Spleen (tissue), 11 donors: ENCODE data around the gene LYRM2. TPM values are rescaled to one million over a fixed set of nuclear protein-coding genes. Genes with fewer than 3 reads are reported as not detected.
"Not testable (repeated sequence)": the region's sequence is repeated elsewhere in the genome, so short reads cannot be mapped to it uniquely, and the experiment has no call there.

ENCODE experiments used
- DNase-seq: peaks from one replicate; pipeline ENCODE4 v3.0.0-alpha.2; 2020
- H3K27ac ChIP-seq, 8 donors: fragments of 200-600 bp; sonication (generic) in 7 of 8; 1 replicate in 4 of 8; 2 replicates in 4 of 8; pipeline versions ENCODE4 v1.5.0 to v1.8.0; 2016 to 2021; ENCODE audit warnings: inconsistent platforms in 4 of 8, mild to moderate bottlenecking in 4 of 8, moderate library complexity in 1 of 8
- H3K27me3 ChIP-seq, 7 donors: fragments of 200-600 bp; sonication (generic) in 6 of 7; replicated peaks in 1 of 7; 1 replicate in 4 of 7; 2 replicates in 3 of 7; pipeline versions ENCODE4 v1.5.0 to v1.8.0; 2016 to 2021; ENCODE audit warnings: inconsistent platforms in 3 of 7, mild to moderate bottlenecking in 1 of 7
- H3K36me3 ChIP-seq, 6 donors: fragments of 200-600 bp; sonication (generic) in 5 of 6; 1 replicate in 4 of 6; 2 replicates in 2 of 6; pipeline versions ENCODE4 v1.5.0 to v1.8.0; 2016 to 2021; ENCODE audit warnings: inconsistent platforms in 2 of 6
- H3K4me1 ChIP-seq, 6 donors: fragments of 200-600 bp; sonication (generic) in 5 of 6; 1 replicate in 3 of 6; 2 replicates in 3 of 6; pipeline versions ENCODE4 v1.5.0 to v1.8.0; 2016 to 2021; ENCODE audit warnings: inconsistent platforms in 3 of 6
- H3K4me3 ChIP-seq, 8 donors: fragments of 200-600 bp; sonication (generic) in 7 of 8; 1 replicate in 4 of 8; 2 replicates in 4 of 8; pipeline versions ENCODE4 v1.5.0 to v1.8.0; 2016 to 2021; ENCODE audit warnings: inconsistent platforms in 4 of 8, mild to moderate bottlenecking in 4 of 8, moderate library complexity in 2 of 8
- H3K9me3 ChIP-seq, 8 donors: fragments of 200-600 bp; sonication (generic) in 7 of 8; 1 replicate in 4 of 8; 2 replicates in 4 of 8; pipeline versions ENCODE4 v1.5.0 to v1.8.0; 2016 to 2021; ENCODE audit warnings: inconsistent platforms in 4 of 8
- POLR2A ChIP-seq, 3 donors: fragments of 450-650 bp; IDR thresholded peaks; one replicate each; pipeline ENCODE4 v1.5.1; 2017; ENCODE audit warnings: antibody characterized with exemption in 3 of 3, mild to moderate bottlenecking in 1 of 3
- POLR2AphosphoS5 ChIP-seq, 3 donors: sonication (generic); formaldehyde crosslinking; IDR thresholded peaks; one replicate each; pipeline ENCODE4 v1.5.1; 2017; ENCODE audit warnings: antibody characterized with exemption in 3 of 3
- WGBS, 5 donors: extraction: QIAGEN DNeasy Blood & Tissue Kit in 3 of 5; methylation state at CpG; one replicate each; pipeline versions ENCODE4 v1.1.5 to v1.1.7; 2013 to 2018; 5-methylcytosine and 5-hydroxymethylcytosine counted together
- intact Hi-C: fragments of 100-400 bp; cut with DNase I; formaldehyde crosslinking; loops from one replicate; pipeline ENCODE4 v1.15.0; 2023; ENCODE audit warnings: low total_unique reads
- polyA plus RNA-seq, 3 donors: library from polyadenylated mRNA; stranded (reverse); fragments of 200-250 nt; gene quantifications; one replicate each; pipeline ENCODE4 v1.2.1, GENCODE V29; 2013
- total RNA-seq, 7 donors: library from RNA; depleted of rRNA in 3 of 7; stranded (reverse); fragments of >200 nt in 3 of 7; fragmentation: NEBNext Ultra II Directional in 4 of 7; extraction: Animal tissue kit (Norgen Biotek cat#: 25700) in 4 of 7; gene quantifications; one replicate each; pipeline versions ENCODE4 v1.1.0 to v1.2.1, GENCODE V29; 2016 to 2021
- TF ChIP-seq, protein P1 (sequence below), 11 experiments: fragments of 200-600 bp in 7 of 11; fragments of 450-650 bp in 4 of 11; sonication (generic) in 4 of 11; IDR thresholded peaks in 8 of 11; conservative IDR thresholded peaks in 3 of 11; 1 replicate in 7 of 11; 2 replicates in 4 of 11; pipeline versions ENCODE4 v1.4.0 to v1.8.0; 2016 to 2021; ENCODE audit warnings: antibody characterized with exemption in 11 of 11, inconsistent platforms in 4 of 11, mild to moderate bottlenecking in 1 of 11
- donor health status: healthy with polysubstance abuse.
- donor health status: DM: no; HTN: no; CAD: no; lungs with moderate emphysema.
- donor health status: DM: no; HTN: no; CAD: no.
- donor health status: Bipolar disorder and iron deficiency.
- donor health status: healthy.
- donor health status: DM: no; HTN: no; CAD: no.
- donor health status: DM: yes; HTN: yes; CAD: no.

The LYRM2 gene
- total and polyA plus RNA-seq, 10 donors: 12.7 to 31.8 (median 24.7) TPM

- peaks cover 0 to 39% (median 10%) of the 10 kb centered on the region in 6 donors for H3K36me3 ChIP-seq
- DNase-seq: no peak
- peaks cover 12 to 32% (median 20%) of the 10 kb centered on the region in 6 donors for H3K4me1 ChIP-seq
- H3K27me3 ChIP-seq: no peaks in the 10 kb centered on the region
- 14 to 20% (median 18%) methylated on average over 7 of the region's 7 CpGs for WGBS, 5 donors
- TF ChIP-seq POLR2AphosphoS5 (IDR thresholded peaks at IDR 0.05): no peak
- H3K27ac ChIP-seq: peak overlapping the region; percentile 91 to 98 (median 95)
- intact Hi-C loops: no loop called here
- H3K4me3 ChIP-seq: peak overlapping the region; percentile 59 to 79 (median 66)
- H3K9me3 ChIP-seq: no peaks in the 10 kb centered on the region
Observed at GRCh38 chr6:89637960-89638319, 607 bp downstream of the LYRM2 start.

- H3K27ac ChIP-seq, intact Hi-C loops, H3K9me3 ChIP-seq, H3K4me3 ChIP-seq, DNase-seq, H3K27me3 ChIP-seq: not testable (repeated sequence)
- peaks cover 0 to 29% (median 7%) of the 10 kb centered on the region in 6 donors for H3K36me3 ChIP-seq
- WGBS, 5 donors: 93 to 97% (median 95%) methylated on average over 3 of the region's 3 CpGs
- peaks cover 12 to 32% (median 20%) of the 10 kb centered on the region in 6 donors for H3K4me1 ChIP-seq
Observed at GRCh38 chr6:89636412-89636811, 2.1 kb downstream of the LYRM2 start.

DNA sequence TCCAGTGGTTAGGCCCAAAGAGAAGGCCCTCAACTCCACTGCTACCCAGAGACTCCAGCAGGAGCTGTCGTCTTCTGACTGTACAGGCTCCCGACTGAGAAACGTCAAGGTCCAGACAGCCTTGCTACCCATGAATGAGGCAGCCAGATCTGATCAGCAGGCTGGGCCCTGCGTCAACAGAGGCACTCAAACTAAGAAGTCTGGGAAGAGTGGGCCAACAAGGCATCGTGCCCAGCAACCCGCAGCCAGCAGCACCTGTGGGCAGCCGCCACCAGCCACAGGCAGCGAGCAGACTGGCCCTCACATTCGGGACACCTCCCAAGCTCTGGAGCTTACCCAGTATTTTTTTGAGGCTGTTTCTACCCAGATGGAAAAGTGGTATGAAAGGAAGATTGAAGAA is 8.1 kb downstream of the LYRM2 start:
- peaks cover 0 to 46% (median 9%) of the 10 kb centered on the region in 6 donors for H3K36me3 ChIP-seq
- DNase-seq: no peak
- intact Hi-C loops: no loop called here
- no peak overlapping the region for H3K27ac ChIP-seq
- no peak overlapping the region for H3K4me3 ChIP-seq
- no peaks in the 10 kb centered on the region for H3K27me3 ChIP-seq
- H3K4me1 ChIP-seq: no peaks in the 10 kb centered on the region
- TF ChIP-seq POLR2A (IDR thresholded peaks at IDR 0.05) (no peak), POLR2AphosphoS5 (IDR thresholded peaks at IDR 0.05) (no peak)
- TF ChIP-seq, protein P1, sequence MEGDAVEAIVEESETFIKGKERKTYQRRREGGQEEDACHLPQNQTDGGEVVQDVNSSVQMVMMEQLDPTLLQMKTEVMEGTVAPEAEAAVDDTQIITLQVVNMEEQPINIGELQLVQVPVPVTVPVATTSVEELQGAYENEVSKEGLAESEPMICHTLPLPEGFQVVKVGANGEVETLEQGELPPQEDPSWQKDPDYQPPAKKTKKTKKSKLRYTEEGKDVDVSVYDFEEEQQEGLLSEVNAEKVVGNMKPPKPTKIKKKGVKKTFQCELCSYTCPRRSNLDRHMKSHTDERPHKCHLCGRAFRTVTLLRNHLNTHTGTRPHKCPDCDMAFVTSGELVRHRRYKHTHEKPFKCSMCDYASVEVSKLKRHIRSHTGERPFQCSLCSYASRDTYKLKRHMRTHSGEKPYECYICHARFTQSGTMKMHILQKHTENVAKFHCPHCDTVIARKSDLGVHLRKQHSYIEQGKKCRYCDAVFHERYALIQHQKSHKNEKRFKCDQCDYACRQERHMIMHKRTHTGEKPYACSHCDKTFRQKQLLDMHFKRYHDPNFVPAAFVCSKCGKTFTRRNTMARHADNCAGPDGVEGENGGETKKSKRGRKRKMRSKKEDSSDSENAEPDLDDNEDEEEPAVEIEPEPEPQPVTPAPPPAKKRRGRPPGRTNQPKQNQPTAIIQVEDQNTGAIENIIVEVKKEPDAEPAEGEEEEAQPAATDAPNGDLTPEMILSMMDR (IDR thresholded peaks at IDR 0.05 in 8 of 11, conservative IDR thresholded peaks at IDR 0.05 in 3 of 11): no peak
- 87 to 97% (median 93%) methylated on average over 7 to 9 of the region's 9 CpGs for WGBS, 5 donors
- no peaks in the 10 kb centered on the region for H3K9me3 ChIP-seq

- peaks cover 0 to 17% (median 3%) of the 10 kb centered on the region in 6 donors for H3K36me3 ChIP-seq
- H3K9me3 ChIP-seq: no peaks in the 10 kb centered on the region
- 79 to 91% (median 88%) methylated on average over 8 of the region's 8 CpGs for WGBS, 5 donors
- H3K27ac ChIP-seq: no peak overlapping the region
- DNase-seq: no peak
- H3K4me1 ChIP-seq: no peaks in the 10 kb centered on the region
- no peak overlapping the region for H3K4me3 ChIP-seq
- intact Hi-C loops: no loop called here
- no peaks in the 10 kb centered on the region for H3K27me3 ChIP-seq
- TF ChIP-seq, protein P1 (IDR thresholded peaks at IDR 0.05 in 8 of 11, conservative IDR thresholded peaks at IDR 0.05 in 3 of 11): no peak
- TF ChIP-seq POLR2A (IDR thresholded peaks at IDR 0.05): no peak
- TF ChIP-seq POLR2AphosphoS5 (IDR thresholded peaks at IDR 0.05): no peak
Observed at GRCh38 chr6:89623749-89624148, 14.8 kb downstream of the LYRM2 start.

- H3K4me1 ChIP-seq: no peaks in the 10 kb centered on the region
- H3K27me3 ChIP-seq: no peaks in the 10 kb centered on the region
- H3K27ac ChIP-seq: no peak overlapping the region
- DNase-seq: no peak
- H3K4me3 ChIP-seq: no peak overlapping the region
- H3K36me3 ChIP-seq: peaks cover 0 to 6% (median 0%) of the 10 kb centered on the region in 6 donors
- intact Hi-C loops: no loop called here
- no peaks in the 10 kb centered on the region for H3K9me3 ChIP-seq
- 90 to 96% (median 94%) methylated on average over 6 of the region's 6 CpGs for WGBS, 5 donors
- TF ChIP-seq POLR2A (IDR thresholded peaks at IDR 0.05) (no peak), POLR2AphosphoS5 (IDR thresholded peaks at IDR 0.05) (no peak)
- TF ChIP-seq, protein P1 (IDR thresholded peaks at IDR 0.05 in 8 of 11, conservative IDR thresholded peaks at IDR 0.05 in 3 of 11): no peak
Observed at GRCh38 chr6:89619567-89619966, 19.0 kb downstream of the LYRM2 start.
